Astrocyte (in vitro differentiated cells and primary cell): ENCODE data around the gene NSUN7.

Experiments used
- EZH2 ChIP-seq: IDR thresholded peaks from 2 replicates; pipeline ENCODE4 v1.6.1; 2012; ENCODE audit warnings: mild to moderate bottlenecking, low read length, inconsistent platforms; ENCODE audit not compliant: insufficient read depth
- TF ChIP-seq, protein P1 (sequence below): IDR thresholded peaks from 2 replicates; pipeline ENCODE4 v1.5.1; 2011; ENCODE audit warnings: low read depth, mild to moderate bottlenecking, inconsistent platforms, low read length, moderate library complexity; ENCODE audit not compliant: insufficient read depth

DNA sequence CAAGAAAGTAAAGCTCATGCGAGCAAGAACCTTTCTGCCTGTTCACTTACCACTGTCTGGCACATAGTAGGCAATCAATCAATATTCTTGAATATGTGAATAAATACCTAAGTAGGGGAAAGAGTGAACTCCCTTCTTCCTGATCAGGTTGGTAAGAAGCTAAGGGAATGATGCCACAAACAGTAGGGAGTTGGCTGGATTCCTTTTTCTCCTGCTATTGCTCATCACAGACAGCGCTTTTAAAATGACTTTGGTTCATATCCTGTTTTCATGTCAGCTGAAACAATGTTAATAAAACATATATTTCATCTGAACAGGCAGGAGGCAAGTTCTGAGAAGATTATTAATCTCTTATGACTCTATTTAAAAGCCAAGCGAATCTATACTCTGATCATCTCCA is 99.2 kb downstream of the NSUN7 start:
- TF ChIP-seq, protein P1, sequence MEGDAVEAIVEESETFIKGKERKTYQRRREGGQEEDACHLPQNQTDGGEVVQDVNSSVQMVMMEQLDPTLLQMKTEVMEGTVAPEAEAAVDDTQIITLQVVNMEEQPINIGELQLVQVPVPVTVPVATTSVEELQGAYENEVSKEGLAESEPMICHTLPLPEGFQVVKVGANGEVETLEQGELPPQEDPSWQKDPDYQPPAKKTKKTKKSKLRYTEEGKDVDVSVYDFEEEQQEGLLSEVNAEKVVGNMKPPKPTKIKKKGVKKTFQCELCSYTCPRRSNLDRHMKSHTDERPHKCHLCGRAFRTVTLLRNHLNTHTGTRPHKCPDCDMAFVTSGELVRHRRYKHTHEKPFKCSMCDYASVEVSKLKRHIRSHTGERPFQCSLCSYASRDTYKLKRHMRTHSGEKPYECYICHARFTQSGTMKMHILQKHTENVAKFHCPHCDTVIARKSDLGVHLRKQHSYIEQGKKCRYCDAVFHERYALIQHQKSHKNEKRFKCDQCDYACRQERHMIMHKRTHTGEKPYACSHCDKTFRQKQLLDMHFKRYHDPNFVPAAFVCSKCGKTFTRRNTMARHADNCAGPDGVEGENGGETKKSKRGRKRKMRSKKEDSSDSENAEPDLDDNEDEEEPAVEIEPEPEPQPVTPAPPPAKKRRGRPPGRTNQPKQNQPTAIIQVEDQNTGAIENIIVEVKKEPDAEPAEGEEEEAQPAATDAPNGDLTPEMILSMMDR = no peak
- no peak for TF ChIP-seq EZH2
